SK-N-MC (cell line): ENCODE measurements around the gene EPB41L1.

ENCODE experiments used
- DNase-seq: peaks from one replicate; pipeline ENCODE4 v3.0.0-alpha.2; 2011; ENCODE audit warnings: low read depth, low spot score
- H3K27ac ChIP-seq: fragments of 200-600 bp; sonication (generic); 2 replicates; pipeline ENCODE4 v1.5.1; 2016; ENCODE audit warnings: mixed run types
- H3K36me3 ChIP-seq: fragments of 200-600 bp; sonication (generic); 2 replicates; pipeline ENCODE4 v1.6.1; 2017; ENCODE audit warnings: antibody characterized with exemption, low read length, mixed read lengths; ENCODE audit not compliant: insufficient read depth
- H3K4me3 ChIP-seq: fragments of 200-600 bp; sonication (generic); 2 replicates; pipeline ENCODE4 v1.5.1; 2016
- H3K9ac ChIP-seq: fragments of 200-600 bp; sonication (generic); 2 replicates; pipeline ENCODE4 v1.8.0; 2017; ENCODE audit warnings: mixed run types, mixed read lengths; ENCODE audit not compliant: insufficient read length
- H3K9me3 ChIP-seq: fragments of 200-600 bp; sonication (generic); 2 replicates; pipeline ENCODE4 v1.6.1; 2017; ENCODE audit warnings: low read depth, mild to moderate bottlenecking, antibody characterized with exemption, low read length, moderate library complexity, mixed read lengths
- EZH2 ChIP-seq: fragments of 200-600 bp; sonication (generic); IDR thresholded peaks from one replicate; pipeline ENCODE4 v1.6.1; 2017; ENCODE audit warnings: antibody characterized with exemption
- FOXP2 ChIP-seq: optimal IDR thresholded peaks from 2 replicates; pipeline ENCODE3; 2011; ENCODE audit warnings: mild to moderate bottlenecking, moderate library complexity; ENCODE audit not compliant: insufficient read depth; ENCODE audit errors: extremely low read length, control extremely low read depth
- POLR2AphosphoS5 ChIP-seq: IDR thresholded peaks from 2 replicates; pipeline ENCODE4 v1.6.1; 2012; ENCODE audit warnings: mild to moderate bottlenecking, low read depth, low read length, borderline replicate concordance

The EPB41L1 gene

DNA sequence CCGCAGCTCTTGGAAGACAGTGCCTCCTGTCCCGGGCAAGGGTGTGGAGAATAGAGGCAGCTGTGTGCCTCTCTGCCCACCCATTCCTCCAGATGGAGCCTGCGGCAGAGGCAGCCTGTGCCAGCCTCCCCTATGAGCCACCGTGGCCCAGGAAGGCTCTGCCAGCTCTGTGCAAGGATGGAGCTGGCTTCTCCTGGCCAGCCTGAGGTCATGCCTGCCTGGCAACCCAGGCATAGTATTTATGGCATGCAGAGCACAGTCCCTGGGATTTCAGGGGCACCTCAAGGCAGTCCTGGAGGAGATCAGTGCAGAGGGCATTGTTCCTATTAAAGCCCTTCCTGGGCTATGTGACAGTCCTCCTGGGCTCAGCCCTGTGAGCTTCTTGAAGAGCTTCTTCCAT is 1.5 kb downstream of the EPB41L1 start:
- no peak overlapping the region for H3K4me3 ChIP-seq
- no peak overlapping the region for H3K9ac ChIP-seq
- H3K27ac ChIP-seq: no peak overlapping the region
- TF ChIP-seq FOXP2: no peak
- TF ChIP-seq EZH2: no peak
- no peak for TF ChIP-seq POLR2AphosphoS5
- H3K9me3 ChIP-seq: no peaks in the 10 kb centered on the region
- no peak for DNase-seq
- H3K36me3 ChIP-seq: no peaks in the 10 kb centered on the region

DNA sequence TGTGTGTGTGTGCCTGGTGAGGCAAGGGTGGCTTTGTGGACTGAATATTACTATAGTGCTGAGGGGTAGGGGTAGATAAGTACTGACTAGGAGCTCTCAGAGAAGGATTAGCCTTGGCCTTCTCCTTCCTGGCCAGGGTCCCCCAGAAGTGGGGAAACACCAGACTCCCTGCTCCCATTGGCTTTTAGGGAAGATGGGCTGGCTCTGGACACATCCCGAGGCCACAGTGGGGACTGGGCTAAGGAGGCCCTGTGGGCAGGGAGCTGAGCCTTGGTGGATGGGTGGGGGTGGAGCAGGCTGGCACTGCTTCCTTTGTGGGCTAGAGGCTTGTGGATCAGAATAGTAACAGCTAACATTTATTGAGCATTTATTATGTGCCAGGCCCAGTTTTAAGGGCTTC is 3.1 kb downstream of the EPB41L1 start:
- no peaks in the 10 kb centered on the region for H3K36me3 ChIP-seq
- H3K4me3 ChIP-seq: no peak overlapping the region
- H3K9me3 ChIP-seq: no peaks in the 10 kb centered on the region
- no peak for TF ChIP-seq POLR2AphosphoS5
- no peak for TF ChIP-seq FOXP2
- no peak overlapping the region for H3K9ac ChIP-seq
- no peak overlapping the region for H3K27ac ChIP-seq
- no peak for DNase-seq

DNA sequence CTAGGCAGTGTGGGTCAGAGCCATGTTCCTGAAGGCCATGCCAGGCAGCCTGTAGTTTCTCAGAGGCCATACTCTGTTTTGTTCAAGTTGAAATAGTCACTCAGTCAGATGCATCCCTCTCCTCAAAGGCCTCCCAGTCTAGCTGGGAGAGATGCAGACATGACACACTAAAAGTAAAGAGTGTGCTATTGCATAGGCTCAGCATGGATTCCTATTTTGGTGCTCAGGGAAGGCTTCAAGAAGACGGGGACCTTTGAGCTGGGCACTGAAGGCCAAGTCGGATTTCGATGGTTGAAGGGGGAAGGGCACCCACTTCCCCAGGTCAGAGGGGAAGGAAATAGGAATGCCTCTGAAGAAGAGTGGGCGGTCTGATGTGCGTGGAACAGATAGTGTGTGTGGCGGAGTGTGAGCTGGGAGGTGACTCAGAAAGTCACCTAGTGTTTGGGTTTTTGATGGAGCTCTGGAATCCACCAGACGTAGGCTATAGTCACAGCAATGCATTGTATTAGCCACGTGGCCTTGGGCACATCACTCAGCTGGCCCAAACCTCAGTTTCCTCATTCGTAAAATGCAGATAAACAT is 3.7 kb downstream of the EPB41L1 start:
- Histone ChIP-seq H3K4me3 (no peak overlapping the region), H3K36me3 (no peaks in the 10 kb centered on the region), H3K9ac (no peak overlapping the region), H3K9me3 (no peaks in the 10 kb centered on the region), H3K27ac (no peak overlapping the region)
- no peak for DNase-seq
- no peak for TF ChIP-seq FOXP2
- TF ChIP-seq POLR2AphosphoS5: no peak
- no peak for TF ChIP-seq EZH2

DNA sequence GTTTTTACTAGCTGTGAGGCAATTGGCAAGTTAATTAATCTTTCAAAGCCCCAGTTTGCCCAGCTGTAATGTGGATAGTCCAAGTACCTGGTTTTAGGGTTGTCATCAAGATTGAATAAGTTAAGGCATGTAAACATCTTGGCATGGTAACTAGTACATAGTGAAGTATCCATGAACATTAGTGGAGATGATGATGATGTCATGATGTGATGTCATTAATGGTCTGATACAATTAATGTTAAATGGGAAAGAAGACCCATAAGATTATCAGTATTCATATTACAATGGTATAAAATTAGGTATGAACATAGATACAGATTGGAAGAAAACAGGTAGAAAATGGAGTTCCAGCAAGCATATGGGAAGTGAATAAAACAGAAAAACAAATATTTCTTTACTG is 5.3 kb downstream of the EPB41L1 start:
- no peak for TF ChIP-seq POLR2AphosphoS5

DNA sequence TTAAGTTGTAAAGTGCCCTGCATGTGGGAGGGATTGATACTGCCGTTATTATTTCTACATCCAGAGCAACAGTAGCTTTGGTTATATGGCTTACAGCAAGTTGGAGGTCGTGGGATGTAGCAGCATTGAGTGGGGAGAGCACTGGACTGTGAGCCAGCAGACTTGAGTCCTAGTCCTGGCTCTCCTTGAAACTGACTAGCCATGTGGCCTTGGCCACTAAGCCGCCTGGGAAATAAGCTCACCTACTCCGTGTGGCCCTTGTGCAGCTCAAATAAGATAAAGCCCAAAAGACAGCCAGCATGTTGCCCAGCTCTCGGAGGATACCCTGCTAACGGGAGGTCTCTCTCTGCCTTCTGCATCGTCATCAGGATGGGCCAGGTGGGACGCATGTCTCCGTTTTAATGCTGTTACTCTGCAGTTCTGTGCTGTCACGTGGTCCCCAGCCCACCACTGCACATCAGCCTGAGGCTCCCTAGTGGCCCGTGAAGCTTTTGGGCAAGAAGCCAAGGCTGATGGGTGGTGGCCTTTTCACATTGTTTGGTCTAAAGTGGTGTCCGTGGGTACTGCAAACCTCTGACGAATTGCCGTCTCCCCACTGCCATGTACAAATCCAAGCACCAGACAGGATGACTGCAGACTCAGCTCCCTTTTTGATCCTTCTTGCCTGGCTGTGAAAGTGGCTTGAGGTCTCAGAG is 7.9 kb downstream of the EPB41L1 start:
- H3K36me3 ChIP-seq: no peaks in the 10 kb centered on the region
- no peak overlapping the region for H3K27ac ChIP-seq
- DNase-seq: no peak
- no peak overlapping the region for H3K4me3 ChIP-seq
- TF ChIP-seq POLR2AphosphoS5 (no peak), EZH2 (no peak), FOXP2 (no peak)
- no peaks in the 10 kb centered on the region for H3K9me3 ChIP-seq
- H3K9ac ChIP-seq: no peak overlapping the region

More for the DNA sequence above, 5.3 kb downstream of the EPB41L1 start:
- Histone ChIP-seq H3K27ac (no peak overlapping the region), H3K36me3 (no peaks in the 10 kb centered on the region), H3K9ac (no peak overlapping the region), H3K9me3 (no peaks in the 10 kb centered on the region), H3K4me3 (no peak overlapping the region)
- no peak for DNase-seq

DNA sequence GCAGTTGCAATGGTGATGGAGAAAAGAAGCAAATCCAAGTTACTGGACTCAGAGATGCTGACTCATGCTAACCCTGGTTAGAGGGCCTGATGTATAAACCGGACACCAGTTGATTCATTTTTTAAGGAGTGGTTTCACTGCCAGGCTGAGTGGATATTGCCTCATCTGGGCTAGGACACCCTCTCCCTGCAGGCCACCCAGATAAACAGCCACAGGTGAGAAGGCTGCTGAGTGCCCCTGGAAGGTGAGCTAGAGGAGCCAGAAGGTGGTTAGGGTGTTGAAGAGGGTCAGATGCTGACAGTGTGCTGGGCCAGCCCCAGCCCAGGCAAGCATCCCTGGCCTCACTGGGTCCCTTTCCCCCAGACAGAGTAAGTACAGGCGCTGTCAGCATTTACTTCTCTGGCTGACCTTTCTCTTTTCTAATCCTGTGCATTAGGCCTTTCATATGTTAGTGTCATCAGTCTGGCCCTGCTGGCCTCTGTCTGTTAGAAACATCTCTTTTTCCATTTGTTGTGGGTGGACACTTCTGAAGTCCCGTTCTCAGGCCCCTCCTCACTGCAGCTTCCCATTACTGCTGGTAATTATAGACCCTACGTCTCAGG is 13.5 kb downstream of the EPB41L1 start:
- DNase-seq: no peak
- H3K36me3 ChIP-seq: no peaks in the 10 kb centered on the region
- no peak overlapping the region for H3K9ac ChIP-seq
- no peaks in the 10 kb centered on the region for H3K9me3 ChIP-seq
- H3K4me3 ChIP-seq: no peak overlapping the region
- H3K27ac ChIP-seq: no peak overlapping the region
- no peak for TF ChIP-seq FOXP2
- no peak for TF ChIP-seq POLR2AphosphoS5
- TF ChIP-seq EZH2: no peak

DNA sequence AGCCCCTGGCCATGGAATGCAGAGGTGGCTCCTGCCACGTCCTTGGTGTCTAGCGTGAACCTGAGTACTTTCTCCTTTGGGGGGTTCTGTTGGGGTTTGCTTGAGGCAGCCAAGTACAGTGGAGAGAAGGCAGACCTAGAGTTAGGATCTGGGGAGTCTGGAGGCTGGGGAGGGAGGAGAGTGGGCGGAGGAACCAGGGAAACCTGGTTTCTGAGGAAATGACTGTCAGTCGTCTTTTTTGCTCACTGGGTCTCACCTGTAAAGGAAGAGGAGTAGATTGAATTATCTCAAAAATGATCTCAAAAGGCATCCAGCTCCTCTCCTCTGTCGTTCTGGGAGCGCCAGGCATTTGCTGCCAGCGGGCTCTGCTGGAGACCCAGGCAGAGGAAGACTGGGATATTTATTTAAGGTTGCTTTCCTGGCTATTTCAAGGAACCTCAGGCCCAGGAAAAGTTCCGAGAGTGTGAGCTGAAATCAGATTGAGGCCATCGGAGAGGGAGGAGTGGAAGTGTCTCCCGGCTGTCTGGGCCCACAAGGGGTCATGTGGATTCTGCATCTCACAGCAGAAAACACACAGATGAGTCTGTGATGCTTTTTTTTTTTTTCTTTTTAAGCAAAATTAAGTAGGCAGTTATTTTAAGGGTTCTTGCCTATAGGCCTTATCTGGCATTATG is 16.1 kb downstream of the EPB41L1 start:
- no peaks in the 10 kb centered on the region for H3K9me3 ChIP-seq
- no peak for DNase-seq
- H3K36me3 ChIP-seq: no peaks in the 10 kb centered on the region
- H3K9ac ChIP-seq: no peak overlapping the region
- TF ChIP-seq FOXP2: no peak
- TF ChIP-seq EZH2: no peak
- no peak for TF ChIP-seq POLR2AphosphoS5
- no peak overlapping the region for H3K27ac ChIP-seq
- no peak overlapping the region for H3K4me3 ChIP-seq

DNA sequence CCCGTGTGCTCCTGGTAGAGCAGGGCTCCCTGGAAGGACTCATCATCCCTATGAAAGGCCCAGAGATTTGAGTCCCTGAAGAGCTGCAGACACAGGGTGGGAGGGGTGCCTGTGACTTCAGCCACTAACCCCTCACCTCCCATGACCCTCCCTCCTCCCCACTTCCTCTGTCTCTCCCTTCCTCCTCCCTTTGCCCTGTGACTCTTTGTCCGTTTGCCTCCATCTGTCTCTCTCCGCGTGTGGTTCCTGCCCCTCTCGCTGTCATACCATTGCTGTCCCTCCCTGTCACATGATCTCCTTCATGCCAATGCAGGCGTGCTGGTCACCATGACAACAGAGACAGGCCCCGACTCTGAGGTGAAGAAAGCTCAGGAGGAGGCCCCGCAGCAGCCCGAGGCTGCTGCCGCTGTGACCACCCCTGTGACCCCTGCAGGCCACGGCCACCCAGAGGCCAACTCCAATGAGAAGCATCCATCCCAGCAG is 19.0 kb downstream of the EPB41L1 start:
- TF ChIP-seq POLR2AphosphoS5 (no peak), EZH2 (no peak), FOXP2 (no peak)
- Histone ChIP-seq H3K9me3 (no peaks in the 10 kb centered on the region), H3K4me3 (no peak overlapping the region), H3K9ac (no peak overlapping the region), H3K36me3 (no peaks in the 10 kb centered on the region), H3K27ac (no peak overlapping the region)
- no peak for DNase-seq

DNA sequence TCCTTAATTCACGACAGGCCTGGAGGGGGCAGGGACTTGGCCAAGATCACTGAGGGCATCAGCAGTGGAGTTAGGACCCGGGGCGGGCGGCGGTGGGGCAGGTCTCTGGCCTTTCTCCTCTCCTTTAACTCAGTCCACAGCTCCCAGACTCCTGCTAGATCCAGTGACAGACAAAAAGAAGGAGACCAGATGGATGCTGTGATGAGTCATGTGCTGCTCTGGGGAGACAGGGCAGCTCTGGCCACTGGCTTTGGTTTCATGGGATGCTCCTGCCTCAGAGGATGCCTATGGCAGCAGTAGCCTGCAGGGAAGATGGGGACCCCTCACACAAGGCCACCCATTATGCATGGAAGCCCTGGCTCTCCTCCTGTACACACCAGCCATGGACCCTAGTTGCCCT is 20.5 kb downstream of the EPB41L1 start:
- Histone ChIP-seq H3K36me3 (no peaks in the 10 kb centered on the region), H3K4me3 (no peak overlapping the region), H3K9ac (no peak overlapping the region), H3K9me3 (no peaks in the 10 kb centered on the region), H3K27ac (no peak overlapping the region)
- no peak for TF ChIP-seq POLR2AphosphoS5
- TF ChIP-seq EZH2: no peak
- no peak for TF ChIP-seq FOXP2
- no peak for DNase-seq
